ENCODE results near the gene MEGF10. TPM values are rescaled to one million over a fixed set of nuclear protein-coding genes. Genes with fewer than 3 reads are reported as not detected.

Gene MEGF10
- total and polyA plus RNA-seq, 7 donors, result under 0.01 to 3.6 (median 1.7) TPM; not detected in 1

GRCh38 chr5:127417528-127417927, 126.9 kb downstream of the MEGF10 start:
- Histone ChIP-seq H3K27me3 (no peaks in the 10 kb centered on the region), H3K4me1 (peaks cover 0 to 3% (median 0%) of the 10 kb centered on the region in 4 donors), H3K9me3 (no peaks in the 10 kb centered on the region), H3K27ac (no peak overlapping the region), H3K36me3 (no peaks in the 10 kb centered on the region), H3K4me3 (no peak overlapping the region)
- no peak for DNase-seq
- WGBS, 2 donors, result 69 to 85% methylated on average over 2 of the region's 2 CpGs
- intact Hi-C loops (cut with DNase I), result no loop called here
- no peak for TF ChIP-seq CTCF (IDR thresholded peaks at IDR 0.05)
- no peak for TF ChIP-seq POLR2AphosphoS5 (IDR thresholded peaks at IDR 0.05)
- no peak for TF ChIP-seq POLR2A (IDR thresholded peaks at IDR 0.05)
- TF ChIP-seq EP300 (IDR thresholded peaks at IDR 0.05), result no peak

GRCh38 chr5:127418367-127418766, 127.8 kb downstream of the MEGF10 start:
- Histone ChIP-seq H3K9me3 (no peaks in the 10 kb centered on the region), H3K4me3 (no peak overlapping the region), H3K27ac (no peak overlapping the region), H3K4me1 (peaks cover 0 to 3% (median 0%) of the 10 kb centered on the region in 4 donors), H3K27me3 (no peaks in the 10 kb centered on the region), H3K36me3 (no peaks in the 10 kb centered on the region)
- intact Hi-C loops (cut with DNase I), result no loop called here
- TF ChIP-seq CTCF (IDR thresholded peaks at IDR 0.05), result no peak
- no peak for TF ChIP-seq EP300 (IDR thresholded peaks at IDR 0.05)
- no peak for TF ChIP-seq POLR2AphosphoS5 (IDR thresholded peaks at IDR 0.05)
- TF ChIP-seq POLR2A (IDR thresholded peaks at IDR 0.05), result no peak
- WGBS, 2 donors, result 83 to 92% methylated on average over 1 of the region's 1 CpG
- DNase-seq, result no peak

- WGBS, 2 donors, result 51 to 74% methylated on average over 7 of the region's 7 CpGs
- H3K27ac ChIP-seq, result no peak overlapping the region
- no peaks in the 10 kb centered on the region for H3K36me3 ChIP-seq
- intact Hi-C loops (cut with DNase I), result no loop called here
- DNase-seq, result no peak
- H3K27me3 ChIP-seq, result no peaks in the 10 kb centered on the region
- H3K4me3 ChIP-seq, result no peak overlapping the region
- peaks cover 0 to 3% (median 0%) of the 10 kb centered on the region in 4 donors for H3K4me1 ChIP-seq
- H3K9me3 ChIP-seq, result no peaks in the 10 kb centered on the region
- no peak for TF ChIP-seq EP300 (IDR thresholded peaks at IDR 0.05)
- no peak for TF ChIP-seq CTCF (IDR thresholded peaks at IDR 0.05)
- TF ChIP-seq POLR2A (IDR thresholded peaks at IDR 0.05), result no peak
- TF ChIP-seq POLR2AphosphoS5 (IDR thresholded peaks at IDR 0.05), result no peak
Observed at GRCh38 chr5:127418974-127419682, 128.5 kb downstream of the MEGF10 start.

GRCh38 chr5:127419683-127420257, 129.2 kb downstream of the MEGF10 start:
- intact Hi-C loops (cut with DNase I), result no loop called here
- DNase-seq, result no peak
- no peaks in the 10 kb centered on the region for H3K27me3 ChIP-seq
- H3K4me1 ChIP-seq, result peaks cover 0 to 3% (median 0%) of the 10 kb centered on the region in 4 donors
- H3K27ac ChIP-seq, result no peak overlapping the region
- 92% methylated on average over 18 of the region's 18 CpGs for WGBS, 2 donors
- H3K9me3 ChIP-seq, result no peaks in the 10 kb centered on the region
- H3K4me3 ChIP-seq, result no peak overlapping the region
- H3K36me3 ChIP-seq, result no peaks in the 10 kb centered on the region
- no peak for TF ChIP-seq EP300 (IDR thresholded peaks at IDR 0.05)
- no peak for TF ChIP-seq CTCF (IDR thresholded peaks at IDR 0.05)
- TF ChIP-seq POLR2AphosphoS5 (IDR thresholded peaks at IDR 0.05), result no peak
- no peak for TF ChIP-seq POLR2A (IDR thresholded peaks at IDR 0.05)

Measured in sigmoid colon (tissue), 7 donors.